GM23248 (cell line): Measurements from ENCODE around the gene RMI1. TPM values are rescaled to one million over a fixed set of nuclear protein-coding genes. Genes with fewer than 3 reads are reported as not detected.

Source experiments
- DNase-seq: peaks from one replicate; pipeline ENCODE4 v3.0.0-alpha.2; 2015
- H2AFZ ChIP-seq: fragments of 200-600 bp; sonication (generic); 2 replicates; pipeline ENCODE4 v1.6.1; 2016; ENCODE audit warnings: antibody characterized with exemption
- H3F3A ChIP-seq: fragments of 200-600 bp; sonication (generic); 2 replicates; pipeline ENCODE4 v1.6.1; 2016; ENCODE audit warnings: mild to moderate bottlenecking, antibody characterized with exemption, mixed run types; ENCODE audit not compliant: insufficient read depth
- H3K27ac ChIP-seq: fragments of 200-600 bp; sonication (generic); 2 replicates; pipeline ENCODE4 v1.5.1; 2016; ENCODE audit warnings: mild to moderate bottlenecking
- H3K27me3 ChIP-seq: fragments of 200-600 bp; sonication (generic); replicated peaks from 2 replicates; pipeline ENCODE4 v1.6.1; 2016; ENCODE audit warnings: mild to moderate bottlenecking; ENCODE audit not compliant: insufficient read depth
- H3K36me3 ChIP-seq: fragments of 200-600 bp; sonication (generic); 2 replicates; pipeline ENCODE4 v1.6.1; 2016; ENCODE audit warnings: low read depth, mild to moderate bottlenecking
- H3K4me1 ChIP-seq: fragments of 200-600 bp; sonication (generic); 2 replicates; pipeline ENCODE4 v1.6.1; 2016; ENCODE audit warnings: mild to moderate bottlenecking; ENCODE audit not compliant: insufficient read depth
- H3K4me2 ChIP-seq: fragments of 200-600 bp; sonication (generic); one replicate; pipeline ENCODE4 v1.6.1; 2016; ENCODE audit warnings: mild to moderate bottlenecking; ENCODE audit not compliant: unreplicated experiment
- H3K4me3 ChIP-seq: fragments of 200-600 bp; sonication (generic); 2 replicates; pipeline ENCODE4 v1.5.1; 2016; ENCODE audit warnings: mild to moderate bottlenecking
- H3K79me2 ChIP-seq: fragments of 200-600 bp; sonication (generic); 2 replicates; pipeline ENCODE4 v1.6.1; 2016; ENCODE audit warnings: mild to moderate bottlenecking; ENCODE audit not compliant: insufficient read depth
- H3K9ac ChIP-seq: fragments of 200-600 bp; sonication (generic); 2 replicates; pipeline ENCODE4 v1.6.1; 2016; ENCODE audit warnings: mild to moderate bottlenecking
- H3K9me2 ChIP-seq: fragments of 200-600 bp; sonication (generic); 2 replicates; pipeline ENCODE4 v1.6.1; 2016; ENCODE audit warnings: mixed run types, mild to moderate bottlenecking, moderate library complexity; ENCODE audit not compliant: insufficient read depth
- H3K9me3 ChIP-seq: fragments of 200-600 bp; sonication (generic); one replicate; pipeline ENCODE4 v1.6.1; 2017; ENCODE audit warnings: low read depth
- H4K20me1 ChIP-seq: fragments of 200-600 bp; sonication (generic); 2 replicates; pipeline ENCODE4 v1.6.0; 2016; ENCODE audit not compliant: insufficient read depth
- EZH2 ChIP-seq: fragments of 200-600 bp; sonication (generic); IDR thresholded peaks from 2 replicates; pipeline ENCODE4 v1.6.1; 2018; ENCODE audit warnings: antibody characterized with exemption, mild to moderate bottlenecking; ENCODE audit not compliant: insufficient read depth, poor library complexity, severe bottlenecking
- EZH2phosphoT487 ChIP-seq: fragments of 200-600 bp; sonication (generic); IDR thresholded peaks from 2 replicates; pipeline ENCODE4 v1.6.1; 2018; ENCODE audit warnings: antibody characterized with exemption, moderate library complexity, mild to moderate bottlenecking, low read depth; ENCODE audit not compliant: insufficient read depth
- WGBS, 2 experiments: methylation state at CpG; one replicate each; pipeline ENCODE4 v1.1.6; 2015 to 2017; ENCODE audit warnings: low lambda C conversion rate in 2 of 2, low coverage in 1 of 2; ENCODE audit errors: missing lambda C conversion rate in 2 of 2; 5-methylcytosine and 5-hydroxymethylcytosine counted together
- in situ Hi-C: fragments of 300-500 bp; cut with MboI; formaldehyde crosslinking; loops from 2 replicates; pipeline ENCODE4 v1.15.0; 2020
- polyA plus RNA-seq: library from polyadenylated mRNA; unstranded; fragments of >200 nt; fragmentation: Nextera tagmentation; extraction: Ambion mirVana; gene quantifications from 2 replicates; pipeline ENCODE4 v1.2.1, GENCODE V29; 2016
- total RNA-seq: library from RNA; depleted of rRNA; stranded (reverse); fragments of >200 nt; shearing (Covaris generic); gene quantifications from 2 replicates; pipeline ENCODE4 v1.2.3, GENCODE V29; 2014

RMI1 gene
- total and polyA plus RNA-seq, 2 experiments from 2014 or later = 5.7 to 9.0 TPM

DNA sequence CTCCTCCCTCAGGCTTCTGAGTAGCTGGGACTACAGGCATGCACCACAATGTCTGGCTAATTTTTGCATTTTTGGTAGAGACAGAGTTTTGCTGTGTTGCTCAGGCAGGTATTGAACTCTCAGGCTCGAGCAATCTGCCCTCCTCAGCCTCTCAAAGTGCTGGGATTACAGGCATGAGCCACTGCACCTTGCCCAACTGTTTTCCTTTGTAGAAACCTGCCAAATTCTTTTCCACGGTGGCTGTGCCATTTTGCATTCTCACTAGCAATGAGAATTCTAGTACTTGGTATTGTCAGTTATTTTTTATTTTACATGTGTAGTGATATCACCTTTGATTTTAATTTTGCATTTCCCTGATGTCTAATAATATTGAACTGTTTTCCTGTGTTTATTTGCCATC is 7.8 kb downstream of the RMI1 start:
- DNase-seq = no peak
- Histone ChIP-seq H3K4me3 (no peak overlapping the region), H3K4me1 (no peaks in the 10 kb centered on the region), H3K27ac (no peak overlapping the region), H3K9me3 (no peaks in the 10 kb centered on the region), H3F3A (no peaks in the 10 kb centered on the region), H3K9me2 (no peaks in the 10 kb centered on the region), H3K27me3 (no peaks in the 10 kb centered on the region), H3K36me3 (no peaks in the 10 kb centered on the region), H4K20me1 (no peaks in the 10 kb centered on the region), H3K79me2 (peaks cover 66% of the 10 kb centered on the region), H3K9ac (no peak overlapping the region), H3K4me2 (no peak overlapping the region), H2AFZ (no peak overlapping the region)
- in situ Hi-C loops = no loop called here
- no peak for TF ChIP-seq EZH2phosphoT487
- no peak for TF ChIP-seq EZH2
- 90 to 94% methylated on average over 2 of the region's 2 CpGs for WGBS, 2 experiments

- no peak for DNase-seq
- Histone ChIP-seq H3K9me2 (no peaks in the 10 kb centered on the region), H3K79me2 (peaks cover 58% of the 10 kb centered on the region), H3K36me3 (no peaks in the 10 kb centered on the region), H3K4me1 (no peaks in the 10 kb centered on the region), H3K9ac (no peak overlapping the region), H3K4me3 (no peak overlapping the region), H4K20me1 (no peaks in the 10 kb centered on the region), H2AFZ (no peak overlapping the region), H3K4me2 (no peak overlapping the region), H3K27ac (no peak overlapping the region), H3F3A (no peaks in the 10 kb centered on the region), H3K27me3 (no peaks in the 10 kb centered on the region), H3K9me3 (no peaks in the 10 kb centered on the region)
- 96 to 100% methylated on average over 1 of the region's 1 CpG for WGBS, 2 experiments
- TF ChIP-seq EZH2 (no peak), EZH2phosphoT487 (no peak)
- in situ Hi-C loops = no loop called here
Measured at GRCh38 chr9:83991355-83991754, 10.8 kb downstream of the RMI1 start.

DNA sequence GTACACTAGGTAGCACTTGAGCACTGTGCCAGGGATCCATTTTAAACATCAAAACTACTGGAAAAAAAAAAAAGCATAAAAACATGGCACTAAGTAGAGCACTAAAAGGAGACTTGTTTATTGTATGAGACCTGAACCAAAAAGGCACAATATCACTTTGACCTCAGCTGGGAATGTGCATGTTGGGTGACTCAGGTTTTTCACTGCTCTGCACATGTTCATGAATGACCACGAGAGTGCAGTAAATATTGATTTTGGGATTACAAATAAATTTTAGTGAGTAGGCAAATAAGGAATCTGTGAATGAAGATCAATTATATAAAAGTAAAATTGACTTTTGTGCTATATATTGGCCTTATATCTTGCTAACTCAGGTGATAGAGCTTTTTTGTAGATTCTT is 11.8 kb downstream of the RMI1 start:
- H3K79me2 ChIP-seq = peaks cover 52% of the 10 kb centered on the region
- no peaks in the 10 kb centered on the region for H3K27me3 ChIP-seq
- H3K27ac ChIP-seq = no peak overlapping the region
- no peaks in the 10 kb centered on the region for H3K9me3 ChIP-seq
- in situ Hi-C loops = no loop called here
- peak; percentile 38 for DNase-seq
- no peaks in the 10 kb centered on the region for H3F3A ChIP-seq
- 49 to 56% methylated on average over 1 of the region's 1 CpG for WGBS, 2 experiments
- no peak overlapping the region for H3K4me2 ChIP-seq
- no peak overlapping the region for H3K4me3 ChIP-seq
- H4K20me1 ChIP-seq = no peaks in the 10 kb centered on the region
- no peaks in the 10 kb centered on the region for H3K4me1 ChIP-seq
- no peaks in the 10 kb centered on the region for H3K9me2 ChIP-seq
- H3K9ac ChIP-seq = no peak overlapping the region
- H3K36me3 ChIP-seq = no peaks in the 10 kb centered on the region
- TF ChIP-seq EZH2 (no peak), EZH2phosphoT487 (no peak)
- no peak overlapping the region for H2AFZ ChIP-seq

DNA sequence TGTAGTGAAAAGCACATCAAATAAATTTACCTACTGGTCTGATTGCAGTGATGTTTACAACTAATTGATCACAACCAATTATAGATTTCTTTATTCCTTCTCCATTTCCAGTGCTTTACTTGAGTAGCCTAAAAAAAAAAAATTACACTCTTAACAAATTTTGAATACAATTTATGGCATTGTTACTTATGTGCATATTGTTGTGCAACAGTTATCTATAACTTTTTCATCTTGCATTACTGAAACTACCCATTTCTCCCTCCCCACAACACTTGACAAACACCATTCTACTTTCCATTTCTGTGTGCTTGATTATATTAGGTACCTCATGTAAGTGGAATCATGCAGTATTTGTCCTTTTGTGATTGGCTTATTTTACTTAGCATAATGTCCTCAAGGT is 12.3 kb downstream of the RMI1 start:
- H3K4me3 ChIP-seq = no peak overlapping the region
- H4K20me1 ChIP-seq = no peaks in the 10 kb centered on the region
- H3K27ac ChIP-seq = no peak overlapping the region
- no peak for DNase-seq
- no peaks in the 10 kb centered on the region for H3K36me3 ChIP-seq
- no peaks in the 10 kb centered on the region for H3F3A ChIP-seq
- in situ Hi-C loops = no loop called here
- no peak for TF ChIP-seq EZH2phosphoT487
- TF ChIP-seq EZH2 = no peak
- no peak overlapping the region for H3K9ac ChIP-seq
- peaks cover 47% of the 10 kb centered on the region for H3K79me2 ChIP-seq
- no peaks in the 10 kb centered on the region for H3K27me3 ChIP-seq
- H3K4me1 ChIP-seq = no peaks in the 10 kb centered on the region
- no peaks in the 10 kb centered on the region for H3K9me3 ChIP-seq
- H2AFZ ChIP-seq = no peak overlapping the region
- no peak overlapping the region for H3K4me2 ChIP-seq
- no peaks in the 10 kb centered on the region for H3K9me2 ChIP-seq

GRCh38 chr9:83996126-83996525 is 15.5 kb downstream of the RMI1 start:
- in situ Hi-C loops = no loop called here
- H3K36me3 ChIP-seq = no peaks in the 10 kb centered on the region
- no peak overlapping the region for H3K9ac ChIP-seq
- no peak for TF ChIP-seq EZH2
- H3K9me2 ChIP-seq = no peaks in the 10 kb centered on the region
- peaks cover 15% of the 10 kb centered on the region for H3K4me1 ChIP-seq
- H3K27me3 ChIP-seq = no peaks in the 10 kb centered on the region
- H4K20me1 ChIP-seq = no peaks in the 10 kb centered on the region
- DNase-seq = no peak
- H3K9me3 ChIP-seq = no peaks in the 10 kb centered on the region
- 82% methylated on average over 4 of the region's 4 CpGs for WGBS, 2 experiments
- H3F3A ChIP-seq = no peaks in the 10 kb centered on the region
- H3K4me3 ChIP-seq = no peak overlapping the region
- H3K79me2 ChIP-seq = peaks cover 26% of the 10 kb centered on the region
- H3K4me2 ChIP-seq = no peak overlapping the region
- H3K27ac ChIP-seq = no peak overlapping the region
- H2AFZ ChIP-seq = no peak overlapping the region
